ENCODE measurements around the gene KDM6A.

- TF ChIP-seq CTCF (IDR thresholded peaks at IDR 0.05) (no peak), POLR2A (IDR thresholded peaks at IDR 0.05) (no peak)
These were observed 42.4 kb downstream of the KDM6A start for GRCh38 chrX:44915361-44915868.
